Jurkat, Clone E6-1 (cell line): Measurements from ENCODE around the gene POU2F2.

Source experiments
- DNase-seq: peaks from one replicate; pipeline ENCODE4 v3.0.0-alpha.2; 2011; ENCODE audit warnings: low read depth, low spot score
- H3K4me3 ChIP-seq: 2 replicates; pipeline ENCODE4 v1.5.1; 2011; ENCODE audit warnings: mild to moderate bottlenecking, low read length, control low read depth, moderate library complexity

Gene POU2F2

GRCh38 chr19:42131149-42132029 lies 857 bp downstream of the POU2F2 start:
- no peak overlapping the region for H3K4me3 ChIP-seq

GRCh38 chr19:42130254-42130573 lies 2.0 kb downstream of the POU2F2 start:
- no peak for DNase-seq
- no peak overlapping the region for H3K4me3 ChIP-seq

More at GRCh38 chr19:42131149-42132029, 857 bp downstream of the POU2F2 start:
- no peak for DNase-seq

GRCh38 chr19:42129399-42130253 lies 2.6 kb downstream of the POU2F2 start:
- no peak for DNase-seq
- no peak overlapping the region for H3K4me3 ChIP-seq

DNA sequence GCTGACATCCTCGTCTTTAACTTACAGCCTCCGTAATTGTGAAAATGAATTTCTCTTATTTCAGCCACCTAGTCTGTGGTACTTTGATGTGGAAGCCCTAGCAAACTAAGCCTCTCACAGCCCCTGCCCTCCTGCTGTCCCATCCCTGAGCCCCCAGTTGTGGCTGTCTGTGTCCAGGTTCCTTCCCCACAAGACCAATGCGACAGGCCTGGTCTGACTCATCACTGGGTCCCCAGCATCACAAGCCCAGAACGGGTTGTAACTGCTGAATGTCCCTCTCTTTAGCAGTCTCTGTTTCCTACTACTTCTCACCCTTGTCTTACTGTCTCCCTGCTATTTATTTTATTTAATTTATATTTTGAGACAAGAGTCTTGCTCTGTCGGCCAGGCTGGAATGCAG lies 5.7 kb downstream of the POU2F2 start:
- no peak for DNase-seq
- H3K4me3 ChIP-seq = no peak overlapping the region

- H3K4me3 ChIP-seq = no peak overlapping the region
- DNase-seq = no peak
Observed at GRCh38 chr19:42125536-42125935, 6.7 kb downstream of the POU2F2 start.

- no peak for DNase-seq
- no peak overlapping the region for H3K4me3 ChIP-seq
Observed at GRCh38 chr19:42124386-42124901, 7.8 kb downstream of the POU2F2 start.

DNA sequence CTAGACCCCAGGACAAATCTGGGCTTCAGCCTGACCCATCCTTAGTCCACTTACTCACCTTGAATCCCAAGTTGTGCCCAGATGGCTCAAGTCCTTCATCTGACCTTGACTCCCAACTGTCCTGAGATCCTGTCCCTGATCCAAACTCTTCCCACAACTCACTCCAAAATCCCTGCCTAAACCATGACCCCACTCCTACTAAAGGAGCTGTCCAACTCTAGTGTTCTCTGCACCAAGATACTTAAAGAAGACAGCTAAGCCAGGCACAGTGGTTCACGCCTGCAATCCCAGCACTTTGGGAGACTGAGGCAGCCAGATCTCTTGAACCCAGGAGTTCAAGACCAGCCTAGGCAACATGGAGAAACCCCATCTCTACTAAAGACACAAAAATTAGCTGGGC lies 8.5 kb downstream of the POU2F2 start:
- H3K4me3 ChIP-seq = no peak overlapping the region
- no peak for DNase-seq

GRCh38 chr19:42122691-42123607 lies 9.3 kb downstream of the POU2F2 start:
- no peak for DNase-seq
- H3K4me3 ChIP-seq = no peak overlapping the region

DNA sequence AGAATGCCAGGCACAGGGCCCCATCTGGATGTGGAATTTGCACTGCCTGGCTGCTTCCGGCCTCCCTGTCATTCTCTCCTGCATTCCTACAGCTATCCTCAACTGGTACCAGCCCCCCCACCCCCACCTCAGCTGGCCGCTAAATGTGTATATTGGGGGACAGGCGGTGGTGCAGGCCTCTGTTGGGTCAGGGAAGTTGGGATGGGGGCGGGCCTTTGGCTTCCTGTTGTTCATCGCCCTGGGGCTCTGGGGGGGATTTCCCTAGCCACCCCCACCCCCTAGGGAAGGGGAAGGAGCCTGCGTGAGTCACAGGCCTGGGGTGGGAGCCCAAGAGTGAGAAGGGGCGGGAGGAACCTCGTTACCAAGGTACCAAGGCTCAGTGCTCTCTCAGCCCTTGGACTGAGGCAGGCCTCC lies 10.6 kb downstream of the POU2F2 start:
- DNase-seq = no peak
- no peak overlapping the region for H3K4me3 ChIP-seq

- no peak for DNase-seq
- H3K4me3 ChIP-seq = no peak overlapping the region
Observed at GRCh38 chr19:42121036-42121621, 11.1 kb downstream of the POU2F2 start.

DNA sequence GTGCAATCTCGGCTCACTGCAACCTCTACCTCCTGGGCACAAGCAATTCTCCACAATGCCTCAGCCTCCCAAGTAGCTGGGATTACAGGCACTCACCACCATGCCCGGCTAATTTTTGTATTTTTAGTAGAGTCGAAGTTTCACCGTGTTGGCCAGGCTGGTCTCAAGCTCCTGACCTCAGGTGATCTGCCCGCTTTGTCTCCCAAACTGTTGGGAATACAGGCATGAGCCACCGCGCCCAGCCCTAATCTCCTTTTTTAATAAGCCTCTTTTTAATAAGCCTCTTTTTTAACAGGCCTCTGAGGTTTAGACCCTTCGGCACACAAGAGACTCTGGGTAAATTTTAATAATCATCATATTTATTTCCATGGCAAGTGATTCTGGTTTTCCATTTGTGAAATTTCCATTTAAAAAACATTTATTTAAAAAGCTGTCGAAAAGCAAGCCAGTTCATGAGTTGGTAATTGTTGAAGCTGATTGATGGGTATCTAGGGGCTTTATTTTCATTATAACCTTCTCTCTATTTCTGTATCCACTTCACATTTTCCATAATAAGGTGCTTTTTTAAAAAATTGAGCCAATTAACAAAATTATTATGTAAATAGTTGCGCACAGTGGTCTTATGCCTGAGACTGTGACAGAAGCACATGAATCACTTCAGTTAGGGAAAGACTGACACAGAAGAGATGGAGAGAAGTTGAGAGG lies 11.8 kb downstream of the POU2F2 start:
- DNase-seq = no peak

DNA sequence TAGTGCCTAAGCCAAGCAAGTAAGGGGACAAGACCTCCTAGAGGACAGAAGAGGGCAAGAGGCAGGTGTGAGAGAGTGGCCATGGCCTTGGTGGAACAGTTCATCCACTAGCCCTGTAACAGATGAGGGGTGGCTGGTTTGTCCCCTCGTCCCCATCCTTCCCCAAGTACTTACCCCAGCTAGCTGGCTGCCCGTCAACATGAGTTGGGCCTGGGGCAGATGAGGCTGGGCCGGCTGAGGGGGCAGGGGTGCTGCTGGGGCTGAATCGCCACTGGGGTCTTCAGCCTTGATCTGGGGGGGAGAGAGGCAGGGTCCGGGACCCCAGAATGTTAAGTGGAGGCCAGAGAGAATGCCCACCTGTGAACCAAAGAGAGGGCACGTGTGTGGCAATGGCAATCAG lies 15.2 kb downstream of the POU2F2 start:
- no peak for DNase-seq
- no peak overlapping the region for H3K4me3 ChIP-seq

More for the DNA sequence above, 11.8 kb downstream of the POU2F2 start:
- H3K4me3 ChIP-seq = no peak overlapping the region

- no peak overlapping the region for H3K4me3 ChIP-seq
- no peak for DNase-seq
Observed at GRCh38 chr19:42116308-42117075, 15.8 kb downstream of the POU2F2 start.

- DNase-seq = no peak
Observed at GRCh38 chr19:42115705-42116104, 16.5 kb downstream of the POU2F2 start.

DNA sequence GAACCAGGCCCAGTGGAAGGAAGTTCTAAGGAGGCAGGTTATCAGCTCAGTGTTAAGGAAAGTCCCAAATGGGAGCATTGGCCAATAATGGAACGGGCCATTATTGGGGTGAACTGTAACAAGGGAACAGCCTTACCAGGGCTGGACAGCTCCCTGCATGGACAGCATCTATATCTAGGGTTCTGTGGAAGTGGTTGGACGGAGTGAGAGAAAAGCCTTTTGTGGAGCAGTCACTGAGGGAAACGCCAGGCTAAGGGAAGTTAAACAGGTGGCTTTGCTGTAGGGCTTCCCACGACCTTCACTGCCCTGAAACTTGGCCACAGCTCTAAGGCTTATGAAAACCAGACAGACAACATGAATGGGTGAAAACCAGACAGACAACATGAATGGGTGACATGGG lies 17.0 kb downstream of the POU2F2 start:
- no peak for DNase-seq
- no peak overlapping the region for H3K4me3 ChIP-seq

More at GRCh38 chr19:42115705-42116104, 16.5 kb downstream of the POU2F2 start:
- H3K4me3 ChIP-seq = no peak overlapping the region

DNA sequence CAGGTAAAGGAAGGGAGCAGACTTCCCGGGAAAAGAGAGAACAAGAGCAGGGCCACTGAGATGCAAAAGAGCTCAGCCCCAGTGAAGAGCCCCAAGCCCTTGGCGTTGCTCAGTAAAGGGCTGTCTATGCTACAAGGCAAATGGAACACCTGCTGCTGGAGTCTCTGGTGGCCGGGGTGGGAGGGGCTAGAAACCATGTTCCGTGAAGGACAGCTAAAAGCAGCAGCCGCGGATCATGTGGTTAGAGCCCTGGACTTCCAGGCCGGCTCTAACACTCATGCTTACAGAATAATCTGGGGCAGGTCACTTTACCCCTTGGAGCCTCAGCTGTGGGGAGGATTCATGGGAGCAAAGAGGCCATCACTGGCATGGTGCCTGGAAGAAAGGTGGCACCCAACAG lies 17.8 kb downstream of the POU2F2 start:
- no peak overlapping the region for H3K4me3 ChIP-seq
- no peak for DNase-seq

GRCh38 chr19:42113641-42114348 lies 18.5 kb downstream of the POU2F2 start:
- H3K4me3 ChIP-seq = no peak overlapping the region
- DNase-seq = no peak
